Colon (tissue), 2 donors: Measurements from ENCODE around the gene SST.

Experiments used
- FAIRE-seq: peaks from 2 replicates; lab custom pipeline; 2012; peaks lifted over from hg19 to GRCh38; lab: Jason Lieb, UNC
- donor health status: control.
- donor health status: control.

Gene SST

GRCh38 chr3:187626581-187626980, 43.6 kb downstream of the SST start:
- FAIRE-seq = no peak

GRCh38 chr3:187624588-187624987, 45.6 kb downstream of the SST start:
- no peak for FAIRE-seq

- no peak for FAIRE-seq
Observed at GRCh38 chr3:187623285-187623814, 46.8 kb downstream of the SST start.

GRCh38 chr3:187621881-187622280, 48.3 kb downstream of the SST start:
- no peak for FAIRE-seq

- no peak for FAIRE-seq
Observed at GRCh38 chr3:187619461-187619860, 50.7 kb downstream of the SST start.
